Astrocyte of the cerebellum (primary cell): ENCODE data around the gene C1QTNF6.

Source experiments
- DNase-seq: peaks from one replicate; pipeline ENCODE4 v3.0.0-alpha.2; 2011; ENCODE audit warnings: low read depth
- H3K4me3 ChIP-seq: 2 replicates; pipeline ENCODE4 v1.5.1; 2011; ENCODE audit warnings: mild to moderate bottlenecking, low read depth, low read length, moderate library complexity
- CTCF ChIP-seq: IDR thresholded peaks from 2 replicates; pipeline ENCODE4 v1.5.1; 2012; ENCODE audit warnings: low read length, low read depth, moderate library complexity, mild to moderate bottlenecking; ENCODE audit errors: missing control alignments
- in situ Hi-C: cut with HindIII; loops from 2 replicates; pipeline ENCODE4 v1.10.0; 2017; ENCODE audit warnings: low sequenced_read_pairs

The C1QTNF6 gene

GRCh38 chr22:37137903-37138665 lies 50.0 kb downstream of the C1QTNF6 start:
- TF ChIP-seq CTCF, result no peak
- in situ Hi-C loops, result no loop called here
- DNase-seq, result no peak
- no peak overlapping the region for H3K4me3 ChIP-seq

GRCh38 chr22:37137131-37137530 lies 50.9 kb downstream of the C1QTNF6 start:
- in situ Hi-C loops, result no loop called here
- no peak overlapping the region for H3K4me3 ChIP-seq
- TF ChIP-seq CTCF, result no peak
- no peak for DNase-seq

- H3K4me3 ChIP-seq, result no peak overlapping the region
- no peak for TF ChIP-seq CTCF
- in situ Hi-C loops, result no loop called here
- no peak for DNase-seq
Measured at GRCh38 chr22:37135023-37135422, 53.0 kb downstream of the C1QTNF6 start.

- no peak for DNase-seq
- TF ChIP-seq CTCF, result no peak
- in situ Hi-C loops, result no loop called here
- H3K4me3 ChIP-seq, result no peak overlapping the region
Measured at GRCh38 chr22:37133304-37134018, 54.6 kb downstream of the C1QTNF6 start.

GRCh38 chr22:37132773-37133172 lies 55.3 kb downstream of the C1QTNF6 start:
- TF ChIP-seq CTCF, result no peak
- in situ Hi-C loops, result no loop called here
- no peak overlapping the region for H3K4me3 ChIP-seq
- DNase-seq, result no peak
